ENCODE data around the gene AKAP13.

DNA sequence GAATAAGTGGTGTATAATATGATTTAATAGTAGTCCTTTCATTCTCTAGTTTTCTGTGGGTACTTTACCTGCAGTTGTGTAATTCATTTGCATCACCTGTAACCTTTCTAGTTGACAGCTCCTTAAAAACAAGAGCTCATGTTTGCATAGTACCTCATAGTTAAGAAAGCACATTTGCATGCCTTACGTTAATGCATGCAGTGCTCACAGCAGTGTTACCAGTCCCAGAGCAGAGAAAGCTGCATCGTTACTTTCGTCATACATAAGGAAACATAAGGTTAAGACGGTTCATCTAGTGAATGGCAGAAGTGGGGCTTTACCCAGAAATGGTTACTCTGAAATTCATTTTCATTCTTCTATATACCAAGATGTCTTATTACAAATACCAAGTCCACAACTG, 111.3 kb downstream of the AKAP13 start:
- TF ChIP-seq, protein P1, sequence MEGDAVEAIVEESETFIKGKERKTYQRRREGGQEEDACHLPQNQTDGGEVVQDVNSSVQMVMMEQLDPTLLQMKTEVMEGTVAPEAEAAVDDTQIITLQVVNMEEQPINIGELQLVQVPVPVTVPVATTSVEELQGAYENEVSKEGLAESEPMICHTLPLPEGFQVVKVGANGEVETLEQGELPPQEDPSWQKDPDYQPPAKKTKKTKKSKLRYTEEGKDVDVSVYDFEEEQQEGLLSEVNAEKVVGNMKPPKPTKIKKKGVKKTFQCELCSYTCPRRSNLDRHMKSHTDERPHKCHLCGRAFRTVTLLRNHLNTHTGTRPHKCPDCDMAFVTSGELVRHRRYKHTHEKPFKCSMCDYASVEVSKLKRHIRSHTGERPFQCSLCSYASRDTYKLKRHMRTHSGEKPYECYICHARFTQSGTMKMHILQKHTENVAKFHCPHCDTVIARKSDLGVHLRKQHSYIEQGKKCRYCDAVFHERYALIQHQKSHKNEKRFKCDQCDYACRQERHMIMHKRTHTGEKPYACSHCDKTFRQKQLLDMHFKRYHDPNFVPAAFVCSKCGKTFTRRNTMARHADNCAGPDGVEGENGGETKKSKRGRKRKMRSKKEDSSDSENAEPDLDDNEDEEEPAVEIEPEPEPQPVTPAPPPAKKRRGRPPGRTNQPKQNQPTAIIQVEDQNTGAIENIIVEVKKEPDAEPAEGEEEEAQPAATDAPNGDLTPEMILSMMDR (IDR thresholded peaks at IDR 0.05): no peak
- TF ChIP-seq POLR2A (IDR thresholded peaks at IDR 0.05): no peak

All from testis (tissue), 2 donors.